HFF-Myc (cell line): ENCODE measurements around the gene UGT1A9.

Experiments used
- DNase-seq: peaks from one replicate; pipeline ENCODE4 v3.0.0-alpha.2; 2011; ENCODE audit warnings: low read depth; ENCODE audit errors: extremely low read depth
- H3K4me3 ChIP-seq: replicated peaks from 2 replicates; pipeline ENCODE4 v1.5.1; 2011; ENCODE audit warnings: low read depth, mild to moderate bottlenecking, control low read depth, low read length
- TF ChIP-seq, protein P1 (sequence below): IDR thresholded peaks from 2 replicates; pipeline ENCODE4 v1.5.1; 2012; ENCODE audit warnings: mild to moderate bottlenecking, low read depth, low read length, control low read depth; ENCODE audit errors: missing control alignments

UGT1A9 gene

DNA sequence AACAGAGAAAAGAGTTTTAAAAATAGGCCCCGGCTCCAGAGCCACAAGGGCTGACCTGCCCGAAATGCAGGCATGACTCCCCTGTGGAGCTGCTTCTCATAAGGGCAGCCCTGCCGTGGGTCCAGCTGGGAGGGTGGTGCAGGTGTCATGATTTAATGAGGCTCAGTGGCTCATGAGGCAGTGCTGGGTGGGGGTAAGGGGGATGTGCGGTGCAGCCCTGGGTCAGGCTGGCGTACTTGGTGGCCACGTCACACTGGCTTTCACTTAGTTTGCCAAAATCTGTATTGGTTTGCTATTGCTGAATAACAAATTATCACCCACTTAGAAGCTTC, 149.0 kb downstream of the UGT1A9 start:
- TF ChIP-seq, protein P1, sequence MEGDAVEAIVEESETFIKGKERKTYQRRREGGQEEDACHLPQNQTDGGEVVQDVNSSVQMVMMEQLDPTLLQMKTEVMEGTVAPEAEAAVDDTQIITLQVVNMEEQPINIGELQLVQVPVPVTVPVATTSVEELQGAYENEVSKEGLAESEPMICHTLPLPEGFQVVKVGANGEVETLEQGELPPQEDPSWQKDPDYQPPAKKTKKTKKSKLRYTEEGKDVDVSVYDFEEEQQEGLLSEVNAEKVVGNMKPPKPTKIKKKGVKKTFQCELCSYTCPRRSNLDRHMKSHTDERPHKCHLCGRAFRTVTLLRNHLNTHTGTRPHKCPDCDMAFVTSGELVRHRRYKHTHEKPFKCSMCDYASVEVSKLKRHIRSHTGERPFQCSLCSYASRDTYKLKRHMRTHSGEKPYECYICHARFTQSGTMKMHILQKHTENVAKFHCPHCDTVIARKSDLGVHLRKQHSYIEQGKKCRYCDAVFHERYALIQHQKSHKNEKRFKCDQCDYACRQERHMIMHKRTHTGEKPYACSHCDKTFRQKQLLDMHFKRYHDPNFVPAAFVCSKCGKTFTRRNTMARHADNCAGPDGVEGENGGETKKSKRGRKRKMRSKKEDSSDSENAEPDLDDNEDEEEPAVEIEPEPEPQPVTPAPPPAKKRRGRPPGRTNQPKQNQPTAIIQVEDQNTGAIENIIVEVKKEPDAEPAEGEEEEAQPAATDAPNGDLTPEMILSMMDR: no peak
- H3K4me3 ChIP-seq: no peak overlapping the region
- DNase-seq: no peak

DNA sequence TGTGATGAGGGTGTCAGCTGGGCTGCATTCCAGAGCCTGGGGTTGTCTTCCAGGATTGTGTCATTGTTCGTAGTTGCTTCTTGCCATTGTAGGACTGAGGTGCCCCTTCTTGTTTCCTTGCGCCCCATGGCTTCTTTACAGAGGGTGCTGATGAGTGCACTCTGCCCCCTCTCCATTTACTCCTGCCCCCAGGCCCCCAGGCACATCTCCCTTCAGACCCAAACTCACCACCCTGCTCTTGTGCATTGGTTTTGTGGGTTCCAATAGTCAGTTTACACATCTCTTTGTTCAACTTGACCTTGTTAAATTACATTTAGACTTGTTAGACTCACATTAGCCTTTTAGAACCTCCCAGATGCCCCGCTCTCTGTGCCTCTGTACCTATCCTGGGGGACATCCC, 149.5 kb downstream of the UGT1A9 start:
- no peak for DNase-seq

DNA sequence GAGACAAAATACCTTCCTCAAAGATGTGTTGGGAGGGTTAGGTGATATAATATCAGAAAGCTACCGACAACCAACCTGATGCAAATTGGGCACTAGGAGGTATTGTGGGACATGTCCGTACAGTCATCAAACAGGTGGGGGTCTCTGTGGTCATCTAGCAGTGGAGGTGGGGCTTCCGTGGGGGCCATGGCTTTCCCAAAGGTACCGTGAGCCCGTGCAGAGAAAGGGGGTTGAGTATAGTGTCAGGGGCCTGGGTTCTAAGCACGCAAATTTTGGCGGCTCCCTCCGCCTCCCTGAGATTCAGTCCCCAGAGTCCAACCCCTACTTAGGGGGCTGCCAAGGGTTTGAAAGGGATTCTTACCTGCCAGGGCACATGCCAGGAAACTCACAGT, 150.0 kb downstream of the UGT1A9 start:
- DNase-seq: no peak
- TF ChIP-seq, protein P1: no peak

More for the DNA sequence above, 149.5 kb downstream of the UGT1A9 start:
- no peak overlapping the region for H3K4me3 ChIP-seq
- TF ChIP-seq, protein P1: no peak

DNA sequence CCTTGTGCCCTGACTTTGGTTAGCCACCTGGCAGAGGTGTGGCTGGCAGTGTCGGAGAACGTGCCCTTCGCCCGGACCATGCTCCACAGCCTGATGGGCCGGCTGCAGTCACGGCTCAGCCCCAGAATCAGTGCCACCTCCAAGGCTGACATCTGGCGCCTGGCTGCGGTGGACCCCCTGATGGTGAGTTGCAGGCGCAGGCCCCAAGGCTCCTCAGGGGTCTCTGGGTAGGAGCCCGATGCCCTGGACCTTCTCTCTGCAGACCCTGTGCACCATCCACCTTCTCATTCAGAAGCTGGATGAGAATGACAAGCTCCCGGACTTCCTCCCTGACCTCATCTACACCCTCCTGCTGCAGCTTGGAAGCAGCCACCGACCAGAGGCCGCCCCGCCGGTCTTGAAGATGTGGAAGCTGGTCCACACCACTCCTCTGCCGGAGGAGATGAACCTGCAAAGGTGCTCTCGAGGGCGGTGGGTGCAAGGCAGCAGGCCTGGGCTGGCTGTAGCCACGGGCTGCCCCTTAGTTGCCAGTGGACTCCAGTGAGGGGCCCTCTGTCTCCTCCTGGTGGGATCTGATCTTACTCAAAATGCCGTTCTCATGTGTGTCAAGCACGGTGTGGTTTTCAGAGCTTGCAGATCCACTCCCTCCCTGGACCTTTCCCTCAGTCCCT, 150.5 kb downstream of the UGT1A9 start:
- no peak for DNase-seq
- TF ChIP-seq, protein P1: no peak
- H3K4me3 ChIP-seq: no peak overlapping the region

More for the DNA sequence above, 150.0 kb downstream of the UGT1A9 start:
- no peak overlapping the region for H3K4me3 ChIP-seq
